ENCODE measurements around the gene EPC1.
"Not testable (repeated sequence)": the region's sequence is repeated elsewhere in the genome, so short reads cannot be mapped to it uniquely, and the experiment has no call there.

EPC1 gene

DNA sequence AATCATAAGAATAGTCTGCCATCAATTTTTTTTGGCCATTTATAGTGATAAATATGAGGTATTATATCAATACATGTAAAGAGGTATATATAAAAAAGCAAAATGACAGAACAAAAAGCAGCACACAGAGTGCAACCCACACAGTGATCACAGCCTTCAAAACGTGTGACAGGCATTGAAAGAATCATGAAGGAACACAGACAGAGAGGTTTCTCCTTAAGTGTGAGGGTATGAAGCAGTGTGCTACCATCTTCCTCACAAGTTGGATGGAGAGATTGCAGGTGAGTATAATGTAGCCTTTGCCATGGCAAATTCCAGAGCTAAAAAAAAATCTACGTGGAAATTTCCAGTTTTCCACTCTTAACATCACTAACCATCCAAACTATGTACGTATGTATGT lies 19.6 kb upstream of the EPC1 start:
- no peak overlapping the region for H3K9ac ChIP-seq (ENCODE audit: low read depth, low read length)
- H3K27me3 ChIP-seq (ENCODE audit: control insufficient read depth, insufficient read depth, low read length), result no peaks in the 10 kb centered on the region
- H3K4me1 ChIP-seq (ENCODE audit: control insufficient read depth, insufficient read depth, low read length), result peaks cover 9% of the 10 kb centered on the region
- no peak overlapping the region for H3K4me3 ChIP-seq (ENCODE audit: low read depth, low read length)
- no peaks in the 10 kb centered on the region for H3K36me3 ChIP-seq (ENCODE audit: control insufficient read depth, insufficient read depth, low read length)
- no peaks in the 10 kb centered on the region for H3K9me3 ChIP-seq (ENCODE audit: control insufficient read depth, insufficient read depth, low read length)

DNA sequence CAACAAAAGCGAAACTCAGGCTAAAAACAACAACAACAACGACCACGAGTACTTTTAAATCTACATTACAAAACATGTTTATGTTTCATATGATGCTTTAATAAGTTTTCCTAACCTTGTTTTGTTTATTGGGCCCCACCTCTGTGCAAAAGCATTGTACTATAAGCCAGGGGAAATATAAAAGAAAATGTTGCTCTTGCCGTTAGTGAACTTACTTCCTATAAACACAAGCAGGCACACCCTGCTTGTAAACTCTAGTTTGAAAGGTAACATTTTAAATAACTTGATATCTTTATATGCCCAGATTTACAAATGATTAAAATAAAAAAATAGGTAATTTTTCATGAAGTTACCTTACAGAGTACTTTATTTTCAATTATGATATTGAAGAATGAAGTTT lies 19.2 kb upstream of the EPC1 start:
- H3K36me3 ChIP-seq (ENCODE audit: control insufficient read depth, insufficient read depth, low read length), result no peaks in the 10 kb centered on the region
- no peak overlapping the region for H3K4me3 ChIP-seq (ENCODE audit: low read depth, low read length)
- no peak overlapping the region for H3K9ac ChIP-seq (ENCODE audit: low read depth, low read length)
- H3K9me3 ChIP-seq (ENCODE audit: control insufficient read depth, insufficient read depth, low read length), result no peaks in the 10 kb centered on the region
- peaks cover 11% of the 10 kb centered on the region for H3K4me1 ChIP-seq (ENCODE audit: control insufficient read depth, insufficient read depth, low read length)
- no peaks in the 10 kb centered on the region for H3K27me3 ChIP-seq (ENCODE audit: control insufficient read depth, insufficient read depth, low read length)

DNA sequence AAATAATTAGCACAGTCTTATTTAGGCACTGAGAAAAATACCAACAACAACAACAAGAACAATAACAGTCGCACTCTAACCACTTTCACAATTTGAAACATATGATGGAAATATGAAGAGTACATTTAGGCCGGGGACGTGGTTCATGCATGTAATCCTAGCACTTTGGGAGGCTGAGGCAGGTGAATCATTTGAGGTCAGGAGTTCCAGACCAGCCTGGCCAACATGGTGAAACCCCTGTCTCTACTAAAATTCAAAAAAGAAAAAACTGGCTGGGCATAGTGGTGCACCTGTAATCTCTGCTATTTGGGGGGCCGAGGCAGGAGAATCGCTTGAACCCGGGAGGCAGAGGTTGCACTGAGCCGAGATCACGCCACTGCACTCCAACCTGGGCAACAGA lies 18.4 kb upstream of the EPC1 start:
- not testable (repeated sequence) for H3K9me3 ChIP-seq (ENCODE audit: control insufficient read depth, insufficient read depth, low read length); H3K4me3 ChIP-seq (ENCODE audit: low read depth, low read length); H3K36me3 ChIP-seq (ENCODE audit: control insufficient read depth, insufficient read depth, low read length); H3K27me3 ChIP-seq (ENCODE audit: control insufficient read depth, insufficient read depth, low read length); H3K9ac ChIP-seq (ENCODE audit: low read depth, low read length)
- peaks cover 11% of the 10 kb centered on the region for H3K4me1 ChIP-seq (ENCODE audit: control insufficient read depth, insufficient read depth, low read length)

DNA sequence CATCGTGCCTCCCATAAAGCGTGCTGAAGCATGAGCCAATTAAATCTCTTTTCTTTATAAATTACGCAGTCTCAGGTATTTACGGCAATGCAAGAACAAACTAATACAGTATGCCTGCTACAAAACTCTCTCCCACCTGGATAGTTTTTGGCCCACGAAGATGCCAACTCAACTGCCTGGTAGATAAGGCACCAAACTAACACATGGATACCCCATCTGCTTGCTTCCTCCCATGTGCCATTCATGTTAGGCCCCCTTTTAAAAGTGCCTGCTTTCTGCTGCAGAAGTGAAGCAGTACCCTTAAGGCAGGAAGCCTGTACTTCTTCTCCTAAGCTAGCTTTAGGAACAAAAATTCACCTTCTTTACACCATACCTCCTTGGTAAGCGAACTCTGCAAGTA lies 15.6 kb upstream of the EPC1 start:
- H3K27me3 ChIP-seq (ENCODE audit: control insufficient read depth, insufficient read depth, low read length), result no peaks in the 10 kb centered on the region
- no peaks in the 10 kb centered on the region for H3K9me3 ChIP-seq (ENCODE audit: control insufficient read depth, insufficient read depth, low read length)
- no peak overlapping the region for H3K9ac ChIP-seq (ENCODE audit: low read depth, low read length)
- H3K36me3 ChIP-seq (ENCODE audit: control insufficient read depth, insufficient read depth, low read length), result no peaks in the 10 kb centered on the region
- H3K4me3 ChIP-seq (ENCODE audit: low read depth, low read length), result no peak overlapping the region
- peaks cover 7% of the 10 kb centered on the region for H3K4me1 ChIP-seq (ENCODE audit: control insufficient read depth, insufficient read depth, low read length)

DNA sequence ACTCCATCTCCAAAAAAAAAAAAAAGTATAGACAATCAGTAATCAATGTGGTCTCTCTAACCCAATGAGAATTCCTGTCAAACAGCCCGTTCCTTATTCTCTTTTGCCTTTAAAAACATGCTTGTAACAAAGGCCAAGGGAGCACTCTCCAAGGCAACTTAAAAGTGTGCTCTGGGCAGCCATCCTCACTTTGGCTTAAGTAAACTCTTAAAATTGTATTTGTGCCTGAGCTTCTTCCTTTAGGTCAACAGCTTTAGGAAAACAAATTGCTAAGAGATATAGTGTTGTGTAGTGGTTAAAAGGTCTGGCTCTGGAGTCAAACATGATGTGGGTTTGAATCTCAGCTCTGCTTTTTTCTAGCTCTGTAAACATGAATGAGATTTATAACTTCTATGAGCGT lies 13.9 kb upstream of the EPC1 start:
- Histone ChIP-seq H3K4me3 (ENCODE audit: low read depth, low read length) (no peak overlapping the region), H3K9me3 (ENCODE audit: control insufficient read depth, insufficient read depth, low read length) (no peaks in the 10 kb centered on the region), H3K4me1 (ENCODE audit: control insufficient read depth, insufficient read depth, low read length) (peaks cover 7% of the 10 kb centered on the region), H3K27me3 (ENCODE audit: control insufficient read depth, insufficient read depth, low read length) (no peaks in the 10 kb centered on the region), H3K36me3 (ENCODE audit: control insufficient read depth, insufficient read depth, low read length) (no peaks in the 10 kb centered on the region), H3K9ac (ENCODE audit: low read depth, low read length) (no peak overlapping the region)

DNA sequence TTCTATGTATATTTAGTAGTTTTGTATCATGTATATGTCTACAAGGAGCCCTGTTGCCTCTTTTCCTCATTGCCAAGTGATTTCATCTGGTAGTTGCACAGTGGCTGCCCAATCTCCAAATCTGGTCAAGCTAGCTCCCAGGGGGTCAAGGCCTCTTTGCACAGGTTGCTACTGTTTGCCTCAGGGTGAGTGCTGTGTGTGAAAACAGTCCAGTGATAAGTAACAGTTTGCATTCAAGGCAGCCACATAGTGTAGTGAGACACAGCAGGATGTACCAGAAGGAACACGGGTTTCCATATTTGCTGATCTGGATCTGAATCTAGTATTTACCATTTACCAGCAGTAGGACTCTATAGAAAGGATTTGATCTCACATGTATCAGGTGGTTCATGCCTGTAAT lies 13.3 kb upstream of the EPC1 start:
- Histone ChIP-seq H3K4me1 (ENCODE audit: control insufficient read depth, insufficient read depth, low read length) (peaks cover 7% of the 10 kb centered on the region), H3K36me3 (ENCODE audit: control insufficient read depth, insufficient read depth, low read length) (no peaks in the 10 kb centered on the region), H3K4me3 (ENCODE audit: low read depth, low read length) (no peak overlapping the region), H3K9me3 (ENCODE audit: control insufficient read depth, insufficient read depth, low read length) (no peaks in the 10 kb centered on the region), H3K27me3 (ENCODE audit: control insufficient read depth, insufficient read depth, low read length) (no peaks in the 10 kb centered on the region), H3K9ac (ENCODE audit: low read depth, low read length) (no peak overlapping the region)

DNA sequence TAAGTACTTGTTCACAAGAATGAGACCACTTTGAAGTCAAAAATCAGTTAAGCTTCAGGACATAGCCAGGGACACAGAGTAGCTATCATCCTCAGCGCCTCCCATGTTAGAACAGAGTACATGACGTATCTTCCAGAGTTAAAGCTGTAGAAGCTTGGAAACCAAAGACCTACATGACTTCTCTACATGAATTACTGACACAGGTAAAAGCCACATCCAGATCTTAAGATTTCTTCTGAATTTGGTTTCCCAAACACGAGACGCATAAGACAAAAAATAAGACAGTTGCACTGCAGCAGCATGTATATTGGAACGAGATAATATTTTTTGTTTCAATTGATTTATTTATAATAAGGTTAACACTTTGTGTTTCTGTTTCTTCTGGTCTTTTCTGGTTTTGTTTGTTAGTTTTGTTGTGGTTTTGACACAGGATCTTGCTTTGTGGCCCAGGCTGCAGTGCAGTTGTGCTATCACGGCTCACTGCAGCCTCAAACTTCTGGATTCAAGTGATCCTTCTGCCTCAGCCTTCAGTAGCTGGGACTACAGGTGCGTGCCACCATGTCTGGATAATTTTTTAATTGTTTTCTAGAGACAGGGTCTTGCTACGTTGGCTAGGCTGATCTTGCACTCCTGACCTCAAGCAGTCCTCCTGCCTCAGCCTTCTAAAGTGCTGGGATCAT lies 10.2 kb upstream of the EPC1 start:
- Histone ChIP-seq H3K9ac (ENCODE audit: low read depth, low read length) (no peak overlapping the region), H3K9me3 (ENCODE audit: control insufficient read depth, insufficient read depth, low read length) (no peaks in the 10 kb centered on the region), H3K36me3 (ENCODE audit: control insufficient read depth, insufficient read depth, low read length) (no peaks in the 10 kb centered on the region), H3K27me3 (ENCODE audit: control insufficient read depth, insufficient read depth, low read length) (no peaks in the 10 kb centered on the region), H3K4me3 (ENCODE audit: low read depth, low read length) (no peak overlapping the region), H3K4me1 (ENCODE audit: control insufficient read depth, insufficient read depth, low read length) (peaks cover 7% of the 10 kb centered on the region)

DNA sequence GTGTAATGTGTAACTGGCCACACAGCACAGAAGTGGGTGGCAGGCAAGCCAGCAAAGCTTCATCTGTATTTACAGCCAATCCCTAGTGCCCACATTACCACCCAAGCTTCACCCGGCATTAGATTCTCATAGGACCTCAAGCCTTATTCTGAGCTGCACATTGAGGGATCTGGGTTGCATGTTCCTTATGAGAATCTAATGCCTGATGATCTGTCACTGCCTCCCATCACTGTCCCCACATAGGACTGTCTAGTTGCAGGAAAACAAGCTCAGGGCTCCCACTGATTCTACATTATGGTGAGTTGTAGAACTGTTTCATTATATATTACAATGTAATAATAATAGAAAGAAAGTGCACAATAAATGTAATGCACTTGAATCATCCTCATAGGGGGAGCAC lies 7.7 kb upstream of the EPC1 start:
- H3K36me3 ChIP-seq (ENCODE audit: control insufficient read depth, insufficient read depth, low read length); H3K27me3 ChIP-seq (ENCODE audit: control insufficient read depth, insufficient read depth, low read length); H3K4me1 ChIP-seq (ENCODE audit: control insufficient read depth, insufficient read depth, low read length); H3K4me3 ChIP-seq (ENCODE audit: low read depth, low read length); H3K9me3 ChIP-seq (ENCODE audit: control insufficient read depth, insufficient read depth, low read length); H3K9ac ChIP-seq (ENCODE audit: low read depth, low read length): not testable (repeated sequence)

DNA sequence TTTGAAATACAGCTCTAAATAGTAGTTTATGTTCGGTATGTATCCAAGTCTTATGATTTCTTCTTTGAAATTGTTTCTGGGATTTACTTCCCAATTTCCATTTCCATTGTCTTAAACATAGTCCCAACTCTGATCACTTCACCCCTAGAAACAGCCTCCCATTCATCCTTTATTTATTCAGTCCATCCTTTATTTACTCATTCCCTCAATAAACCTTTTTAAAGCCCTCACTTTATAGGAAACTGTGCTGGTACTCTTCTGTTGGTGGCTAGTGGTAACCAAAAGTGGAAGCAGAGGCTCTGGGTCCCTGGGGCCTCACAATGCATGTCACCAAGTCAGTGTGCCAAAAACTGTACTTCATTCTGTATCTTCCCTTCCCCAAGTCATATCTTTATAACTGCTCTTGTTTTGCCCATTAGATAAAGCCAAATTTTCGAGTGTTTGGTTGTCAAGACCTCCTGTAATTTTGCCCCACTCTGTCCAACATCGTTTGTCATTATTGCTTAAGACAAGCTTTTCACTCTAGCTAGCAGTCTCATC lies 3.9 kb upstream of the EPC1 start:
- no peaks in the 10 kb centered on the region for H3K36me3 ChIP-seq (ENCODE audit: control insufficient read depth, insufficient read depth, low read length)
- H3K9ac ChIP-seq (ENCODE audit: low read depth, low read length), result no peak overlapping the region
- no peaks in the 10 kb centered on the region for H3K27me3 ChIP-seq (ENCODE audit: control insufficient read depth, insufficient read depth, low read length)
- no peak overlapping the region for H3K4me3 ChIP-seq (ENCODE audit: low read depth, low read length)
- no peaks in the 10 kb centered on the region for H3K9me3 ChIP-seq (ENCODE audit: control insufficient read depth, insufficient read depth, low read length)
- H3K4me1 ChIP-seq (ENCODE audit: control insufficient read depth, insufficient read depth, low read length), result no peaks in the 10 kb centered on the region

DNA sequence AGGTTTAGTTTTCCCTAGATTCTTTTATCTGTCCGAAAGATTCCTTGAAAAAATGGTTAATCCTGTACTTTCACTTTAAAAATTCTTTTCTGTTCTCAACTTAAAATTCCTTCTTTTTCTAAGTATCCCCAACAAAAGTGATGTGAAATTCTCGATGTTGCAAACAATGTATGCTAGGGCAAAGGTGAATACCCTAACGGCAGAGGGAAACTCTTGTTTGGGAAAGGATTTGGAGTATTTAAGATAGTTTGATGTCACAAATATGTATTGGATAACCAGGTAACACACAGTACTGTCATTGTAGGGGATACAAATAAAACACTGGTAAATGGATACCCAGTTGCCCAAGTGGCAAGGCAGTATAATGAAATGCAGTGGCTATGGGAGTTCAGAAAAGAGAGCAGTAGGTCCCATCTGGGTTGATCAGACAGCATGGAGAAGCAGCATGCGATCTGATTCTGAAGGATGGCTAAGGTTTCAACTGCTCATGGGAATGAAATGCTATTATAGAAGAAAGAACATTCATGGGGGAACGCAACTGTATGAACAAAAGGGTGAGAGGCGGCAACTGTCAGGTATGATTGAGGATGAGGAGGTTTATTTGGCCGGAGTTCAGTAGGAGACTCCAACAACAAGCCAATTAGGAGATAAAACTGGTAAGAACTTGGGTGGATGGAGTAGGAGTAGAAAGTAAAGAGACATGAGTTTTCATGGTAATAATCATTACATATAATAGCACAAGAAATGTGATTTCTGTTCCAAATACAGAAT lies 3.2 kb upstream of the EPC1 start:
- Histone ChIP-seq H3K4me3 (ENCODE audit: low read depth, low read length) (no peak overlapping the region), H3K4me1 (ENCODE audit: control insufficient read depth, insufficient read depth, low read length) (no peaks in the 10 kb centered on the region), H3K9ac (ENCODE audit: low read depth, low read length) (no peak overlapping the region), H3K36me3 (ENCODE audit: control insufficient read depth, insufficient read depth, low read length) (no peaks in the 10 kb centered on the region), H3K27me3 (ENCODE audit: control insufficient read depth, insufficient read depth, low read length) (no peaks in the 10 kb centered on the region), H3K9me3 (ENCODE audit: control insufficient read depth, insufficient read depth, low read length) (no peaks in the 10 kb centered on the region)

DNA sequence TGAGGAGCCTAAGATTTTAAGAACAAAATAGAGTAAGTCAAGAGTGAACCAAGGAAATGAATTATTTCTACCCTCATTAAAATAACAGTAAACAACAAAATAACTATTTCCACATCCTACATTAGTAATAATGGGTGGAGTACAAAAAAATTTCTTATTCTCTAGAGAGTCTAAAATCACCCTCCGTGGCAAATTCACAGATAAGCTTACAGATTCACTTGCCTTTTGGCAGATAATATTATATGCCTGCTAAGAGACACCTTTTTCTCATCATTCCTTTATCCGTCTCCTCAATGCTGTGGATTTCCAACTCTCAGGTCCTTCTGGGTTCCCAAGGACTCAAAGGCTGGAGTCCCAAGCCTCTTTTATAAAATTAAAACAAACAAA lies 2.2 kb upstream of the EPC1 start:
- Histone ChIP-seq H3K4me3 (ENCODE audit: low read depth, low read length) (no peak overlapping the region), H3K4me1 (ENCODE audit: control insufficient read depth, insufficient read depth, low read length) (no peaks in the 10 kb centered on the region), H3K9me3 (ENCODE audit: control insufficient read depth, insufficient read depth, low read length) (no peaks in the 10 kb centered on the region), H3K9ac (ENCODE audit: low read depth, low read length) (no peak overlapping the region), H3K27me3 (ENCODE audit: control insufficient read depth, insufficient read depth, low read length) (no peaks in the 10 kb centered on the region), H3K36me3 (ENCODE audit: control insufficient read depth, insufficient read depth, low read length) (no peaks in the 10 kb centered on the region)
